PFSK-1 (cell line): ENCODE results near the gene LY6G5C.

Experiments used
- FOXP2 ChIP-seq: optimal IDR thresholded peaks from 2 replicates; pipeline ENCODE3; 2011; ENCODE audit warnings: borderline replicate concordance, control low read depth, inconsistent platforms; ENCODE audit not compliant: insufficient read depth; ENCODE audit errors: extremely low read length, extremely low read depth
- POLR2AphosphoS5 ChIP-seq: IDR thresholded peaks from 2 replicates; pipeline ENCODE4 v1.6.1; 2012; ENCODE audit warnings: low read depth, mild to moderate bottlenecking, control low read depth, low read length, moderate library complexity
- SIN3A ChIP-seq: IDR thresholded peaks from 2 replicates; pipeline ENCODE4 v1.6.1; 2012; ENCODE audit warnings: mild to moderate bottlenecking, low read length, moderate library complexity, borderline replicate concordance; ENCODE audit not compliant: insufficient read depth
- TAF1 ChIP-seq: IDR thresholded peaks from 2 replicates; pipeline ENCODE4 v1.6.1; 2012; ENCODE audit warnings: low read length, control low read depth, borderline replicate concordance; ENCODE audit not compliant: insufficient read depth
- TF ChIP-seq, protein P1 (sequence below), 2 experiments: IDR thresholded peaks; 2 replicates each; pipeline versions ENCODE4 v1.6.1 to v1.8.0; 2011 to 2012; ENCODE audit warnings: low read depth in 2 of 2, low read length in 2 of 2, control low read depth in 1 of 2, inconsistent platforms in 1 of 2, mild to moderate bottlenecking in 1 of 2, moderate library complexity in 1 of 2; ENCODE audit not compliant: insufficient read depth in 1 of 2

The LY6G5C gene

DNA sequence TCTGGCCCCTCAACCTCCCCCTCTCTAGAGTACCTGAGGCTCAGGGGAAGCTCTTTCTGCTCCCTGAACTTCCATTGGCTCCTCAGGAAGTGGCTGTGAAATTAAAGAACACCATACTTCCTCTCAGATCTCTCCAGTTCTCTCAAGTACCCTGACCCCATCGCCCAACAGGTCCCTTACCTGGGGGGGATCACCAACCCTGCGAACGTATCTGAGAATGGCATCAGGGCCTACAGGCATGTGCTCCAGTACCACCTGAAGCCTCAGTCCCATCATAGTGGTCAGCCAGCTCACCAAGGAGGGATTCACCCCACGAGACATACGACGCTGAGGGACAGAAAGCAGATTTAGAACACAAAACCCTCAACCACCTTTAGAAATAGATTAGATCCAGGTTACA lies 40.3 kb downstream of the LY6G5C start:
- TF ChIP-seq FOXP2 (no peak), TAF1 (no peak), POLR2AphosphoS5 (no peak), SIN3A (no peak)
- TF ChIP-seq, protein P1, sequence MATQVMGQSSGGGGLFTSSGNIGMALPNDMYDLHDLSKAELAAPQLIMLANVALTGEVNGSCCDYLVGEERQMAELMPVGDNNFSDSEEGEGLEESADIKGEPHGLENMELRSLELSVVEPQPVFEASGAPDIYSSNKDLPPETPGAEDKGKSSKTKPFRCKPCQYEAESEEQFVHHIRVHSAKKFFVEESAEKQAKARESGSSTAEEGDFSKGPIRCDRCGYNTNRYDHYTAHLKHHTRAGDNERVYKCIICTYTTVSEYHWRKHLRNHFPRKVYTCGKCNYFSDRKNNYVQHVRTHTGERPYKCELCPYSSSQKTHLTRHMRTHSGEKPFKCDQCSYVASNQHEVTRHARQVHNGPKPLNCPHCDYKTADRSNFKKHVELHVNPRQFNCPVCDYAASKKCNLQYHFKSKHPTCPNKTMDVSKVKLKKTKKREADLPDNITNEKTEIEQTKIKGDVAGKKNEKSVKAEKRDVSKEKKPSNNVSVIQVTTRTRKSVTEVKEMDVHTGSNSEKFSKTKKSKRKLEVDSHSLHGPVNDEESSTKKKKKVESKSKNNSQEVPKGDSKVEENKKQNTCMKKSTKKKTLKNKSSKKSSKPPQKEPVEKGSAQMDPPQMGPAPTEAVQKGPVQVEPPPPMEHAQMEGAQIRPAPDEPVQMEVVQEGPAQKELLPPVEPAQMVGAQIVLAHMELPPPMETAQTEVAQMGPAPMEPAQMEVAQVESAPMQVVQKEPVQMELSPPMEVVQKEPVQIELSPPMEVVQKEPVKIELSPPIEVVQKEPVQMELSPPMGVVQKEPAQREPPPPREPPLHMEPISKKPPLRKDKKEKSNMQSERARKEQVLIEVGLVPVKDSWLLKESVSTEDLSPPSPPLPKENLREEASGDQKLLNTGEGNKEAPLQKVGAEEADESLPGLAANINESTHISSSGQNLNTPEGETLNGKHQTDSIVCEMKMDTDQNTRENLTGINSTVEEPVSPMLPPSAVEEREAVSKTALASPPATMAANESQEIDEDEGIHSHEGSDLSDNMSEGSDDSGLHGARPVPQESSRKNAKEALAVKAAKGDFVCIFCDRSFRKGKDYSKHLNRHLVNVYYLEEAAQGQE (IDR thresholded peaks at IDR 0.05; ENCODE audit: insufficient read depth in 1 of 2, low read depth in 2 of 2, low read length in 2 of 2), result no peak

GRCh38 chr6:31639449-31639861 lies 41.4 kb downstream of the LY6G5C start:
- peak; percentile 60; the same call in 1 of the 2 replicates for TF ChIP-seq POLR2AphosphoS5
- TF ChIP-seq SIN3A, result no peak

DNA sequence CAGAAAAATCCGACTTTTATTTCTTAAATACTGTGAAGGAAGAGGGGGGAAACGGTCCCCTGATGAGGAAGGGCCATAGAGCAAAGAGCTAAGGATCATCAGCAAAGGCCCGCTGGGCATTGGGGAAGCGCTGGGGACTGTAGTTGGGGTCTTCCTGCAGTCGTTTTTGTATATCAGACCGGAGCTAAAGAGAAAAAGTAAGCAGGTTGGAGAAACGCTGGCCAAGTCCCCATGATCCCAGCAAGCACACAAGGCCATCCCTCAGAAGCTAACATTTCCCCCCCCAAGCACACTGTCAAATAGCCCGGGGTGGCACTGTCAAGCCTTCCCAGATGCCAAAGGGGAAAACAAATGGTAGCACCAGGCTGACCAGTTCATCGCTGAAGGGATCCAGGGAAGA lies 41.8 kb downstream of the LY6G5C start:
- peak; percentile 53 for TF ChIP-seq POLR2AphosphoS5
- TF ChIP-seq SIN3A, result no peak
- no peak for TF ChIP-seq TAF1

- TF ChIP-seq FOXP2 (no peak), POLR2AphosphoS5 (0 out of 2 replicates have a peak, but pooled peaks have one; percentile 7), SIN3A (no peak), TAF1 (no peak)
- TF ChIP-seq, protein P1 (IDR thresholded peaks at IDR 0.05; ENCODE audit: insufficient read depth in 1 of 2, low read depth in 2 of 2, low read length in 2 of 2), result no peak
Measured at GRCh38 chr6:31636698-31637596, 43.9 kb downstream of the LY6G5C start.

DNA sequence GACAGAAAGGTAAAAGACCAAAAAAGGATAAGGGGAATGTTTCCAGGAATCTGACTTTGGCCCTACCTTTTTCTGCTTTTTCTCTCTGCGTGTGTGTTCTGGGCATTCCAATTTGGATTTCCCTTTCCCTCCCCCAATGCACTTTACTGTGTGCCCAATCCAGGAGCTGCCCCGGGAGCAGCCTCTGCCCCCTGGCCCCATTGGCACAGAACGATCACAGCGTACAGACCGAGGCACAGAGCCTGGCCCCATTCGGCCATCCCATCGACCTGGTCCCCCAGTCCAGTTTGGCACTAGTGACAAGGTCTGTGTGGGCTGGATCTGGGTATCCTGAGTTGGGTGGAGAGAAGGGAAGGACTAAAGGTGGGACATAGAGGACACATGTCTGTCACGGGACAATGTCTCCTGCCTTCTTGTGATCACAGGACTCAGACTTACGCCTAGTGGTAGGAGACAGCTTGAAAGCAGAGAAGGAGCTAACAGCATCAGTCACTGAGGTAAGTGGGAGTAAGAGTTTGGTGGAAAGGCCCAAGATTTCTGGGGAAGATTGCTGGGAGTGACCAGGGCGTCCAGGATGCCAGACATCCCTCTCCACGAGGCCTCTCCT lies 45.8 kb downstream of the LY6G5C start:
- TF ChIP-seq TAF1 (no peak), POLR2AphosphoS5 (no peak), FOXP2 (no peak), SIN3A (no peak)
- TF ChIP-seq, protein P1 (IDR thresholded peaks at IDR 0.05; ENCODE audit: insufficient read depth in 1 of 2, low read depth in 2 of 2, low read length in 2 of 2), result no peak

DNA sequence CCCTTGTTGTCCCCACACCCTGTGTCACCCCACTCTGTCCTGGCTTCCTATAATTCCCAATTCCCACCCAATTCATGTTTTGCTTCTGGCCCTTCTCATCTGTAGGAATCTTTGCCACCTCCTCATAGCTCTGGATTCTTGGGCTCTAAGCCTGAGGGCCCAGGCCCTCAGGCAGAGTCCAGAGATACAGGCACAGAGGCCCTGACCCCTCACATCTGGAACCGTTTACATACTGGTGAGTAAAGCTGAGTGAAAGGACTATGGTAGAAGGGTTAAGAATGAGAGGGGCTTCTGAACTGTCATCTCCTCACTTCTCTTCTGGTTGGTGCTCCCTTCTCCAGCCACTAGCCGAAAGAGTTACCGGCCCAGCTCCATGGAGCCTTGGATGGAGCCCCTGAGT lies 46.7 kb downstream of the LY6G5C start:
- TF ChIP-seq, protein P1 (IDR thresholded peaks at IDR 0.05; ENCODE audit: insufficient read depth in 1 of 2, low read depth in 2 of 2, low read length in 2 of 2), result no peak
- no peak for TF ChIP-seq FOXP2
- no peak for TF ChIP-seq POLR2AphosphoS5
